ENCODE data around the gene AKR7A3.
"Not testable (repeated sequence)": the region's sequence is repeated elsewhere in the genome, so short reads cannot be mapped to it uniquely, and the experiment has no call there.

AKR7A3 gene

DNA sequence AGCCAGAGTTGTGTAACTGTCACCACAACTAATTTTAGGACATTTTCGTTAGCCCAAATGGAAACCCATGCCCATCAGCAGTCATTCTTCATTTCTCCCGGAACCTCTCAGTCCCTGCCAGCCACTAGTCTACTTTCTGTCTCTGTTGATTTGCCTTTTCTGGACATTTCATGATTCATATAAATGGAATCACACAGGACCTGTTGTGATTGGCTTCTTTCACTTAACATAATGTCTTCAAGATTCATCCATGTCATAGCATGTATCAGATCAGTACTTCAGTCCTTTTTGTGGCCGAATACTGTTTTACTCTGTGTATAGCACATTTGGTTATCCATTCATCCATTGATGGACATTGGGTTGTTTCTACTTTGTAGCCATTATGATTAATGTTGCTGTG lies 30.6 kb upstream of the AKR7A3 start:
- DNase-seq (ENCODE audit: low read depth in 2 of 2): no peak

- DNase-seq (ENCODE audit: low read depth in 2 of 2): no peak
Observed at GRCh38 chr1:19317126-19317910, 28.7 kb upstream of the AKR7A3 start.

DNA sequence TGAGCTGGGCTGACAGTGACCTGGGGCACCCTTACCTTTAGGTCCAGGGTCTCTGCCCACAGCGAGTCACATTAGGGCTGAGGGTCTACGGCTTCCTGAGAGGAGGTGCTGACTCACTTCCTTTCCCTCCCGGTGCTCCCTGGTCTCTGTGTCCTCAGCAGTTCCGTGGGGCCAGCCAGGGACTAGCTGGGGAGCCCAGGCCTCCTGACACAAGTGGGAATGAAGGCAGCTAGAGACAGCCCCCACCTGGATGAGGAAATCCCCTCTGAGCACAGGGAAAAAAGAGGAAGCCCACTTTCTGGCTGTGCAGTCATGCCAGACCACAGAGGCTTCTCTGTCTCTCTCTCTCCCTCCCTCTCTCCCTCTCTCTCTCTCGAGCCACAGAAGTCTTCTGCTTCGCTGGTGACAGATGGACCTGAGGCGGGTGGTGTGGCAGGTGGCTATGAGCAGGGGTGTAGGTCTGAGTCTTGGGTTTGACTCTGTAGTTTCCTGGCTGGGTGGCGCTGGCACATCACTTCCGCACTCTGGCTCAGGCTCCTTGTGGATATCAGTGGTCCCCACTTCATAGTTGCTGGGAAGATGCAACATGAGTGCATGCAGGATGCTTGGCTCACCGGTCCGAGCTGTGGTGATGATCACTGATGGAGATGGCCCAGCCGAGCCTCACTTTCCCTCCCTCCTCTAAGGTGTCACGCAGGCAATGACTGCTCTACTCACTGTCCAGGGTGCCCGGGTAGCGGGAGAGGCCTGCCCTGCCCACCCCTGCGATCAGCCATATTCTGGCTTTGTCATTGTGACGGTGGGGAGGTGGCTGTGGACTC lies 27.0 kb upstream of the AKR7A3 start:
- no peak for DNase-seq (ENCODE audit: low read depth in 2 of 2)

DNA sequence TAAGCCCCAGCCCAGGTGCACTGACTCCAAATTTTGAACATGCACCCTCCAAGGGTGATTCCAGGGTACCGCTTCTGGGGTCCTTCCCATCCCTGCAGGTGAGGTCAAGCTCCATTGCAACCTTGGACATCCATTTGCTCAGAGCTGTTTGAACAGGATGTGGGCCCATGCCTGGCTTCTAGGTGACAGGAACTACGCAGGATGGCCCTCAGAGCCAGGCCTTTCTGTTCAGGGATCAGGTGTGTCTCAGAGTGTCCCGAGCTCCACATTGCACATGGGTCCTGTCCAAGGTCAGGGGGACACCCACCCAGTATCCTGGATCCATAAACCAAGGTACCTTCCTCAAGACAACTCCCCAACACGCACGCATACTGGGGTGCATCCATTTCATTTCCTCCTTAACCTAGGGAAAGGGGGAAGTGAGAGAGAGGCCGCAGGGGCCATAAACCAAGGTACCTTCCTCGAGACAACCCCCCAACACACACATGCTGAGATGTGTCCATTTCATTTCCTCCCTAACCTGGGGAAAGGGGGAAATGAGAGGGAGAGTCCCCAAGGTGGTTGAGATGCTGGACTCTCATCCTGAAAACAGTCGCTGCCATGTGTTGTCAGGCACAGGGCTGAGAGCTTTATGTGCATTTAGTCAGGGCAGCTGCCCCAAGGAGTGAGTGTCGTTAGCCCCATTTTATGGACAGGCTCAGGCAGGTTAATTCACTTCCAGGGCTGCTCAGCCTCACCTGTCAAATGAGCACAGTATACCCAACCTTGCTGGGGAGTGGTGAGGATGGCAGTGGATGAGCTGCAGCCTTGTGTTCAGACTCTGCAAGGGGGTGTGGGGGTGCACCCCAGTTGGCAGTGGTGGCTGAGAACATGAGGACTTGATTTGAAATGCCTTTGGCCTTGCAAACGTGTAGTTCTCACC lies 25.7 kb upstream of the AKR7A3 start:
- DNase-seq (ENCODE audit: low read depth in 2 of 2): no peak

DNA sequence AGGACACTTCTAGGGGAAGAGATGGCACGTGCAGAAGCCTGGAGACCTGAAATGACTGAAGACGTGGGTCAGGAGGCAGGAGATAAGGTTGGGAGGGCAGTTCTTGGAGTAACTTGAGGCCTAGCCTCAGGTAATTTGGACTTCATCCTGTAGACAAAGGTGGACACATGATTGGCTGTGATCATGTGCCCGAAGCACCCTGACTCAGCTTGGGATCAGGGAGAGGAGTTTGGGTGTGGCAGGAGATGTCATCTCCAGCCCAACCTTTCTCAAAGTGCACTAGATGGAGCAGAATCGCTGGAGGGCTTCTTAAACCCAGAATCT lies 25.0 kb upstream of the AKR7A3 start:
- no peak for DNase-seq (ENCODE audit: low read depth in 2 of 2)

DNA sequence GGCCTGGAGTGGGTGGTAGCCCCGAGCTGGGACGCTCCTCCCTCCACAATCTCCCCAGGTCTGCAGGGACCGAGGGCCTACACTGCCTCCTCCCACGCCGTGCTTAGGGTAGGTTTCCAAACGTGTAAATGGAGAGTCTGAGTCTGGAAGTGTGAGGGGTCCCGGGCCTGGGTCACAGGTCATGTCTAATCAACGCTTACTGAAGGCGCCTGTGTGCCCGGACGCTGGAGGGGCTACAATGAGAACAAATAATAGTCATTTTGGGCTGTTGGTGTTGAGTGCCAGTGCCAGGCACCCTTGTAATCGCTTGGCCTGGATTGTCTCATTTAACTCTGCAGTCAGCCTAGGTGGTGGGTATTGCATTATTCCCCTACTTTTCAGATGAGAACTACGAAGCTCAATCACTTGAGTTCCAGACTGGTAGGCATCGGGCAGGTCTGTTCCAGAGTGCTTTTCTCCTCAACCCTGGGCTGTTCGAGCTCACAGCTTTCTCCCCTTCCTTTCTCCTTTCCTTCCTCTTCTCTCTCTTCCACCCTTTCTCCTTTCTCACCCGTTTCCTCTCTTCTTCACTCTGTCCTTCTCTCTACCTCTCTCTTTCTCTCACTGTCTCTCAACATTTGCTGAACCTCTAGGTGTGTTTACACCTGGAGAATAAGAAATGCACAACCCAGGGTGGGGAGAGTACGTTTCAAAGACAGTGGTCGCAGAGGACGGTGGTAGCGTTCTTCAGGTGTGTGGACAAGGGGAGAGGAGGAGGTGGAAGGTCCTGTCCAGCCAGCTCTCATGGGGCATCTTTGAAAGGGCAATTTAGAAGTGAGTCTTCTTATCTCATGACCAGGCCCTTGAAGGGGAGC lies 24.4 kb upstream of the AKR7A3 start:
- DNase-seq (ENCODE audit: low read depth in 2 of 2): no peak

GRCh38 chr1:19311931-19312781 lies 23.6 kb upstream of the AKR7A3 start, which contains the start of the genes AKR7A2 and SLC66A1:
Gene AKR7A2 (minus strand): TSS chr1:19312144. CDS start chr1:19312124, 20 bp downstream.
Gene SLC66A1 (plus strand): TSS chr1:19312326. CDS start chr1:19317678, 5,352 bp downstream.
- peak; percentile 89 to 91 for DNase-seq (ENCODE audit: low read depth in 2 of 2)

DNA sequence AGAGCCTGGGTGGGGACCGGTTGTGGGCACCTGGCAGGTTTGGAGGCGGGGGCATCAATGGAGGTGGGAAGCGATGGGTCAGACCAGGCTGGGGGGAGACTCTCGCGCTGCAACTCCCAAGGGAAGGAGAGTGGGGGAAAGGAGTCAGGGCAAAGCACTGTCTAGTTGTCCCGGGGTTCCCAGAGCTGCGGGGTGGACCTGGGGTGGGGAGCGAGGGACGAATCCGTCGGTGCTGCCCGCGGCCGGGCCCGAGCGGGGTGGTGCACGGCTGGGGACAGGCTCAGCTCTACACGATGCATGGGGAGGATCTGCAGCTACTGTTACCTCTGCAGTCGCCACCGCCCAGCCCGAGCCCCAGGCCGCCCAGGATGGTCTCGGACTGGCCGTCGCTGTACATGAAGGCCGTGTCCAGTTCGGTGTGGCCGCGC lies 22.9 kb upstream of the AKR7A3 start:
- DNase-seq (ENCODE audit: low read depth in 2 of 2): no peak

DNA sequence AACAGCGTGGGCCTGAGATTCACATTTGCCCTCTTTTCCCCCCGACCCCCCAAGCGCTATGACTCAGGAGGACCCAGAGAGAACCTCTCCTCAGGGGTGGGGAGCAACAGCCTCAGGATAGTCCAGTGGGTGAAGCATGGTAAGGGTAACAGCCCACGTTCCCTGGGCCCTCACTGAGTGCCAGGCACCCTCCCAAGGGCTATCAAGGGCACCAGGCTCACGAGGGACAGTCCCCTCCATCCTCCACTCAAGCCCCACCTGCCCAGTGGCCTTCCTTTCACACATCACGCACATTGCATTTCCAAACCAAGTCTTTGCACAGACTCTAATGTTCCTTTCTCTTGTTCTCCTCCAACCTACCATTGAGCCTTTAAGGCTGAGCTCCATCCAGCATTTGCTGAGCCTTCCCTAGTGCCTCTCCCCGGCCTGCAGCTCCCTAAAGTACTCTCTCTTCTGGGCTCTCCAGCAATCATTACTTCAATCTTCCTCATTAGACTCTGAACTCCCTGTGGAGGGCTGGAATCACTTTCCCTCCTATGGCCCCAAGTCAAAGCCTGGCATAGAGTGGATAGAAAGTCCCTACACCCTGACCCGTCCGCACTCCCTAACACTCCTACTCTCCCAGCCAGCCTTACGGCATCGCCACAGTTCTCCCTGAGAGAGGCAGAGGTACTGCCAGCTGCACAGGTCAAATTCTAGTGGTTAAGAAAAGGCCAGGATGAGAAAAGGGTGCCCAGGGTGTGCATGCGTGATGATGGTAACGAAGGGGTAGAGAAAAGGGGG lies 22.3 kb upstream of the AKR7A3 start:
- no peak for DNase-seq (ENCODE audit: low read depth in 2 of 2)

- no peak for DNase-seq (ENCODE audit: low read depth in 2 of 2)
Observed at GRCh38 chr1:19310061-19310460, 21.5 kb upstream of the AKR7A3 start.

DNA sequence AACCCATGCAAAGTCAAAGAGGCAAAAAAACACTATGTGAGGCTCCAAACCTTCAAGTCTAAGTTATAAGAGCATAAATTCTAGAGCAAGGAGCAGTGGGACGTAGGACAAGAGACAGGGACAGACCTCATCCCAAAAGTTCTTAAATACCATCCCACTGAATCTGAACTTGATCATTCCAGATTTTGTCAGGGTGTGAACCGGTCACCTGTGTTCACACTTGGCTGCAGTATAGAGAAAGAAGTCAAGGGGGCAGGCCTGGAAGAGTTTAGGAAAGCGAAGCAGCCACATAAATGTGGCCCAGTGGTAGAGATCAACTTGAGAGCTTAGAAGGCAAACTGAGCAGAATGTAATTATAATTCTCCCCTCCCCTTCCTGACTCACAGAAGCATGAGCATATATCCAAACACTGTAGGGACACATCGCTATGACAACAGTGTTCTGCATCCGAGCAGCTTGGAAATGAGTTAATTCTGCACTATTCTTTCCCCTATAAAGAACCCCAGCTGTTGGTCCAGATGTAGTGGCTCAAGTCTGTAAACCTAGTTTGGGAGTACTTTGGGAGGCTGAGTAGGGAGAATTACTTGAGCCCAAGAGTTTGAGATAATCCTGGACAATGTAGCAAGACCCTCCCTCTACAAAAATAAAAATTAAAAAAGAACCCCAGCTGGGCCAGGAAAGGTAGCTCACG lies 20.7 kb upstream of the AKR7A3 start:
- DNase-seq (ENCODE audit: low read depth in 2 of 2): no peak

- no peak for DNase-seq (ENCODE audit: low read depth in 2 of 2)
Observed at GRCh38 chr1:19308509-19308907, 19.9 kb upstream of the AKR7A3 start.

DNA sequence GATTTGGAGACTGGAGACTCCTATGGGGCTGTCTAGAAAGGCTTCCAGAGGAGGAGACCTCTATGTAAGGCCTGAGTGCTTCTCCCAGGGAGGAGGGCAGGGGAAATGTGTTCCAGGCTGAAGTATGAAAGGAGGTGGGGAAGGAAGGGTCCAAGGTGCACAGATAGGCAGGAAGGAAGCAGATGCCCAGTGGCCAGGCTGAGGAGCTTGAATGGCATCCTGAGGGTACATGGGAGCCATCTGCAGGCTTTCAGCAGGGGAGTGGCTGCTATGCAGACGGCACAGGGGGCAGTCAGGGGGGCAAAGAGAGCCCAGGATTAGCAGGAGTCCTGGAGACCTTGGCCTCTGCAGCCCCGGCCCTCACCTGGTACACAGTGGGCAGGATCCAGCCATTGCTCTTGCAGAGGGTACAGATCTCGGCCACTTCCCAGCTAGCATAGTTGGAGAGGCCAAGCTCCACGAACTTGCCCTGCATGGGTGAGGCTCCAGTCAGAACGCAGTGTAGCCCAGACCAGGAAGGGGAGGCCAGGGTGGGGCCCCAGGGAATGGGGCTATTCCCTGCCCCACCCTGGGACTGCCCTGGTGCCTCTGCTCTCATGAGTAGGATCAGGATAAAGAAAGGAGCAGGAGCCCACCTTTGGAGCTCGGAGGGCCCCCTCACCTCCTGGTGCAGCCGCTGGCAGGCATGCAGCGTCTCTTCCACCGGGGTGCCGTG lies 19.4 kb upstream of the AKR7A3 start:
- no peak for DNase-seq (ENCODE audit: low read depth in 2 of 2)

DNA sequence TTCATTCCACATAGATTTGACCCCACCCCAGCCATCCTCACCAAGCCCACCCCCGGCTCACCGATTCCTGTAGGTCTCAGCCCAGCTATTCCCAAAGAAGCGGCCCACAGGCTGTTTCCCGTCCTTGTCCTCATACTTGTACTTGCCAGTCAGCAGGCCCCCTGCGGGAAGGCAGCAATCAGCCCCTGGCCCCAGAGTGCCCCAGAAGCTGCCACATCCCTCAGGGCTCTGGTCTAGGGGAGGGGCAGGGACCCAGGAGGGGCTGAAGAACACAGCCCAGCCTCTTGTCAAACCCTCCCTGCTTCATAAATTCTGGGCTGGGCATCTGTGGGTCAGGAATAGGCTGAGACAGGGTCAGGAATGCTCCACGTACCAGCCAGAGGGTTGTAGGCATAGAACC lies 18.4 kb upstream of the AKR7A3 start:
- no peak for DNase-seq (ENCODE audit: low read depth in 2 of 2)

DNA sequence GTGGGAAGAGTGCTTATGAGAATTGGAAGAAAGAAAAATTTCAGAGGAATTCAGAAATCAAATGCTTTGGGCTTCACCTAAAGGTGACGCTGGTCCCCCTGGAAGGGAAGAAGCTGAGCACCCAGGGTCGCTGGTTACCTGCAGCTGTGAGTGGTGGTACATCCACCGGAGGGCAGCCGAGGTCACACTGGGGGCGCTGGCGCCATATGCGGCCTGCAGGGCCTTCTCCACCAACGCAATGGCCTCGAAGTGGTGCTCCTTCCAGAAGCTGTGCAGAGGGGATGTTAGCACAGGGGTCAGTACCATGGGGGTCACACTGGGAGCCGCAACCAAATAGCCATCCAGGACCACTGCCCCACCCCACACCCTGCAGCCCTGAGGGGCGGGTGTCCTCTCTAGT lies 17.3 kb upstream of the AKR7A3 start:
- DNase-seq (ENCODE audit: low read depth in 2 of 2): no peak

DNA sequence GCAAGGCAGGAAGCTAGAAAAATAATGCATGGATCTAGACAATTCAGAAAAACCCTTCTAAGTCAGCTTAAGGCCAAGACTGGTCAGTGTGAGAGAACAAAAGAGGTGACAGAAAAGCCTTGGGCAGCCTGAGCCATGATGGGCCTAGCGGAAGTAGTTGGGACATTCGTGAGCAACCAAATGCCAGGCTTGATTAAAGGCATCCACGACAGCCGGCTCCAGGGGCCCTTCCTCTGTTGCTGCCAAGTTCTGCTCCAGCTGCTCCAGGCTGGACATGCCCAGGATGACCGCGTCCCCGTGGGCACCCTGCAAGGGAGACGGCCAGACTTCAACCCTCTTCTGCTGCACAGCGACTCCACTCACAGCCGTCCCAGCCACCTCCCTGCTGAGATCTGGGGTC lies 15.5 kb upstream of the AKR7A3 start:
- not testable (repeated sequence) for DNase-seq (ENCODE audit: low read depth in 2 of 2)

- no peak for DNase-seq (ENCODE audit: low read depth in 2 of 2)
Observed at GRCh38 chr1:19300211-19300610, 11.6 kb upstream of the AKR7A3 start.

- DNase-seq (ENCODE audit: low read depth in 2 of 2): no peak
Observed at GRCh38 chr1:19294638-19295037, 6.1 kb upstream of the AKR7A3 start.

Measured in stimulated activated CD8-positive, alpha-beta memory T cell treated with anti-CD3 and anti-CD28 coated beads, Interleukin-15, amount 100 ng/mL, for 48 hours (primary cell).